ENCODE measurements around the gene YY1AP1.
"Not testable (repeated sequence)": the region's sequence is repeated elsewhere in the genome, so short reads cannot be mapped to it uniquely, and the experiment has no call there.

Gene YY1AP1

GRCh38 chr1:155640367-155640766 lies 48.2 kb downstream of the YY1AP1 start:
- DNase-seq (ENCODE audit: low read depth) = no peak
- H3K4me3 ChIP-seq (ENCODE audit: control insufficient read depth, low read depth, low read length) = no peak overlapping the region
- TF ChIP-seq CTCF (conservative IDR thresholded peaks at IDR 0.05; ENCODE audit: control insufficient read depth, insufficient read depth, low read depth, low read length) = no peak

- no peak overlapping the region for H3K4me3 ChIP-seq (ENCODE audit: control insufficient read depth, low read depth, low read length)
- DNase-seq (ENCODE audit: low read depth) = no peak
- TF ChIP-seq CTCF (conservative IDR thresholded peaks at IDR 0.05; ENCODE audit: control insufficient read depth, insufficient read depth, low read depth, low read length) = no peak
These were observed 52.0 kb downstream of the YY1AP1 start for GRCh38 chr1:155636397-155637153.

- not testable (repeated sequence) for DNase-seq (ENCODE audit: low read depth); H3K4me3 ChIP-seq (ENCODE audit: control insufficient read depth, low read depth, low read length)
These were observed 62.1 kb downstream of the YY1AP1 start for GRCh38 chr1:155626428-155626827.

- no peak overlapping the region for H3K4me3 ChIP-seq (ENCODE audit: control insufficient read depth, low read depth, low read length)
- TF ChIP-seq CTCF (conservative IDR thresholded peaks at IDR 0.05; ENCODE audit: control insufficient read depth, insufficient read depth, low read depth, low read length) = no peak
- no peak for DNase-seq (ENCODE audit: low read depth)
These were observed 65.2 kb downstream of the YY1AP1 start for GRCh38 chr1:155623357-155623756.

GRCh38 chr1:155622191-155622590 lies 66.4 kb downstream of the YY1AP1 start:
- no peak for DNase-seq (ENCODE audit: low read depth)
- no peak for TF ChIP-seq CTCF (conservative IDR thresholded peaks at IDR 0.05; ENCODE audit: control insufficient read depth, insufficient read depth, low read depth, low read length)
- no peak overlapping the region for H3K4me3 ChIP-seq (ENCODE audit: control insufficient read depth, low read depth, low read length)

GRCh38 chr1:155613226-155613625 lies 75.3 kb downstream of the YY1AP1 start:
- DNase-seq (ENCODE audit: low read depth) = peak; percentile 48
- H3K4me3 ChIP-seq (ENCODE audit: control insufficient read depth, low read depth, low read length) = not testable (repeated sequence)

- not testable (repeated sequence) for DNase-seq (ENCODE audit: low read depth)
These were observed 78.3 kb downstream of the YY1AP1 start for GRCh38 chr1:155610257-155610647.

GRCh38 chr1:155609515-155610256 lies 78.9 kb downstream of the YY1AP1 start, which contains the start of gene MSTO1:
TSS of gene MSTO1 (plus strand) at chr1:155610218. CDS start at chr1:155610249, 31 bp downstream.
- TF ChIP-seq CTCF (conservative IDR thresholded peaks at IDR 0.05; ENCODE audit: control insufficient read depth, insufficient read depth, low read depth, low read length) = no peak
- peak; percentile 97 for DNase-seq (ENCODE audit: low read depth)

More at GRCh38 chr1:155610257-155610647, 78.3 kb downstream of the YY1AP1 start:
- peak overlapping the region; percentile 47 for H3K4me3 ChIP-seq (ENCODE audit: control insufficient read depth, low read depth, low read length)

More at GRCh38 chr1:155609515-155610256, 78.9 kb downstream of the YY1AP1 start, which contains the start of gene MSTO1:
- peak within 1 kb of the TSS; percentile 48 for H3K4me3 ChIP-seq (ENCODE audit: control insufficient read depth, low read depth, low read length)

All from fibroblast of mammary gland (primary cell).